ENCODE data around the gene KPNA4.
"Not testable (repeated sequence)": the region's sequence is repeated elsewhere in the genome, so short reads cannot be mapped to it uniquely, and the experiment has no call there.

KPNA4 gene, protein sequence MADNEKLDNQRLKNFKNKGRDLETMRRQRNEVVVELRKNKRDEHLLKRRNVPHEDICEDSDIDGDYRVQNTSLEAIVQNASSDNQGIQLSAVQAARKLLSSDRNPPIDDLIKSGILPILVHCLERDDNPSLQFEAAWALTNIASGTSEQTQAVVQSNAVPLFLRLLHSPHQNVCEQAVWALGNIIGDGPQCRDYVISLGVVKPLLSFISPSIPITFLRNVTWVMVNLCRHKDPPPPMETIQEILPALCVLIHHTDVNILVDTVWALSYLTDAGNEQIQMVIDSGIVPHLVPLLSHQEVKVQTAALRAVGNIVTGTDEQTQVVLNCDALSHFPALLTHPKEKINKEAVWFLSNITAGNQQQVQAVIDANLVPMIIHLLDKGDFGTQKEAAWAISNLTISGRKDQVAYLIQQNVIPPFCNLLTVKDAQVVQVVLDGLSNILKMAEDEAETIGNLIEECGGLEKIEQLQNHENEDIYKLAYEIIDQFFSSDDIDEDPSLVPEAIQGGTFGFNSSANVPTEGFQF

GRCh38 chr3:160565442-160566403 is at the start of gene KPNA4:
KPNA4 (minus strand) TSS chr3:160565571; CDS start chr3:160565282, 289 bp downstream.
- peak; percentile 97 for DNase-seq (ENCODE audit: low read depth)

DNA sequence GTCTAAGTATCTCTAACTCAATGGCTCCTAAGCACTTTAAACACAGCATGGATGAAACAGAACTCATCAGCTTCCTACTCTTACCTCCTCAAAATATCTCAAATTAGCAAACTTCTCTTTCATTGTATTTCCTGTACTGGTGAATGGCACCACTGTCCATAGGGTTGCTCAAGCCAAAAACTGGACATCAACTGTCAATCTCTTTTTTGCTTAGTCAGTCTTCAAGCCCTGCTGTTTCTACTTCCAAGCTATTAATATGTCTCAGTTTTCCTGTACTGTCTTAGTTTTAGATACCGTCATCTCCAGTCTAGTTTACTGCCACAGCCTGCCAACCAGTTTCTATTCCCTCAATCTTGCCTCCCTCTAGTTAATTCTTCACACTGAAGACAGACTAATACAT is 48.3 kb upstream of the KPNA4 start:
- no peak for DNase-seq (ENCODE audit: low read depth)

DNA sequence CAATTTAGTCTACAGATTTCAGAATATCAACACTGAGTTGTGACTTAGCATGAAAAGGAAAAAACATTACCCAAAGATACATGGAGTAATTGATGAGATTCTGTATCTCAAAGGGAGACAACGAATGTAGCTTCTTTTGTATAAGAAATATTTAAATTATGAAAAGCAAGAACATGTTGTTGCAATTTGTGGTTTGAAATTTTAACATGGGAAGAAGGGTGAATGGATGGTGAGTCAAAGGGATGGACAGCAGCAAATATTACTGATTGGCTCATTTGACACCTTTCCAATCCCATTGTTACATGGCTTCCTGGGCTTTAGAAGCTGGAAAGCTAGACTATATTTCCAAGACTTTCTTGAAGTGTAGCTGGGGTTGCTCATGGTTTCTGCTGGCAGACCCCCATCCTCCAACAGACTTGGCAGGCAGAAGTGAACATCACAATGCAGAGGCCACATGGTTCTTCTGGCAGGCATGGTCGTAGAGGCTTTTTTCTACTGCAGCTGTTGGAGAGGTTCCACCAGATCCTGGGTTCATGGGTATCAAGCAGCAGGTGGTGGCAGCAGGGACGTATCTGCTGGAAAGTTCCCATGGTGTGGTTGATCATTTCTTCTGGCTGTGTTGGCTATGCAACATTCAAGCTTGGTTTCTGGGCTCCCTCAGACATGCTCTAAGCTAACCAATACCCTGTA is 47.2 kb upstream of the KPNA4 start:
- no peak for DNase-seq (ENCODE audit: low read depth)

GRCh38 chr3:160611141-160611540 is 45.8 kb upstream of the KPNA4 start:
- no peak for DNase-seq (ENCODE audit: low read depth)

GRCh38 chr3:160608870-160609269 is 43.5 kb upstream of the KPNA4 start:
- DNase-seq (ENCODE audit: low read depth), result no peak

GRCh38 chr3:160607826-160608225 is 42.5 kb upstream of the KPNA4 start:
- DNase-seq (ENCODE audit: low read depth), result no peak

DNA sequence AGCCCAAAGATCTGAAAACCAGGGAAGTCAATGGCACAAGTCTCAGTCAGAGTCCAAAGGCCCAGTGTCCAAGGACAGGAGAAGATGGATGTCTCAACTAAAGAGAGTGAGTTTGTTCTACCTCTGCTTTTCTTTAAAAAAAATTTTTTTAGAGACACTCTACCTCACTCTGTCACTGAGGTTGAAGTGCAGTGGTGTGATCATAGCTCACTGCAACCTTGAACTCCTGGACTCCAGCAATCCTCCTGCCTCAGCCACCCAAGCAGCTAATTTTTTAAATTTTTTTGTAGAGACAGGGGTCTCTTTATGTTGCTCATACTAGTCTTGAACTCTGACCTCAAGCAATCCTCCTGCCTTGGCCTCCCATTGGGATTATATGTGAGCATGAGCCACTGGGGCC is 39.9 kb upstream of the KPNA4 start:
- DNase-seq (ENCODE audit: low read depth), result no peak

DNA sequence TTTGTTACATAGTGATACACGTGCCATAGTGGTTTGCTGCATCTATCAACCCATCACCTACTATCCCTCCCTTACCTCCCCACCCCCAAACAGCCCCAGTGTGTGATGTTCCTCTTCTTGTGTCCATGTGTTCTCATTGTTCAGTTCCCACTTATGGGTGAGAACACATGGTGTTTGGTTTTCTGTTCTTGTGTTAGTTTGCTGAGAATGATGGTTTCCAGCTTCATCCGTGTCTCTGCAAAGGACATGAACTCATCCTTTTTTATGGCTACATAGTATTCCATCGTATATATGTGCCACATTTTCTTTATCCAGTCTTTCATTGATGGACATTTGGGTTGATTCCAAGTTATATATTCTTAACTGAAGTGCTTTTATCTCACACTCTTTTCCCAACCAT is 38.5 kb upstream of the KPNA4 start:
- DNase-seq (ENCODE audit: low read depth), result not testable (repeated sequence)

DNA sequence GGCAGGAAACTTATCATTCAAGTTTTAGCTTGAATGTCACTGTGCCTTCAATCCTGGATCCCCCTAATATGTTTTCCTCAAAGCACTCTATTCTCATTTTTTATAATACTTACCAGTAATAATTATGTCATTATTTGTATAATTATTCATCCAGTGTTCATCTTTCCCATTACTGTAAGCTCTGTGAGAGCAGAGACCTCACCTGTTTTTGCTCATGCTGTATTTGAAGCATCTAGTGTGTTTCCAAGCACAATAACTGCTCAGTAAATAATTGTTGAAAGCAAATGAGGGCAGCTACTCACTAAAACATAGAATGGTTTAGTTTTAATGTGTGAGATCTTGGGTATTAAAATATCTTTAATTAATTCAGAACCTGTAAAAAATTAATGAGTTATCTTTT is 36.9 kb upstream of the KPNA4 start:
- DNase-seq (ENCODE audit: low read depth), result no peak

- no peak for DNase-seq (ENCODE audit: low read depth)
Measured at GRCh38 chr3:160601288-160601687, 35.9 kb upstream of the KPNA4 start.

DNA sequence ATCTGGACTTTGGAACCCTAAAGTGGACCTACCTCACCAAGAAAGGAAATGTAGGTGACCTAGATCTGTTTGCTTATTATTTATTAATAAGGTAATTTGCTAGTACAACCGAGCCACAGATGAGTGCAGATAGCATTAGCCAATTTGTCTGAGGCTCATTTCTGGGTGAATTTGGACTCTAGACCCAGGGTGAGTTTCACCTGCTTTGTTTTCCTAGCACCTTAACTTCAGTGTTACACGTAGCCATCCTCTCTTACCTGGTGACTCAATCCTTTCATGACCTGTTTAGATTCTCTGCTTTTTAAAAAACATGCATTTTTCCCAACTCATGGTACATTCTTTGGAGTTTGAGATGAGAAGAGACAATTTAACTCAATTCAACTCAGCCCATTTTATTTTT is 33.5 kb upstream of the KPNA4 start:
- no peak for DNase-seq (ENCODE audit: low read depth)

- no peak for DNase-seq (ENCODE audit: low read depth)
Measured at GRCh38 chr3:160588023-160588422, 22.7 kb upstream of the KPNA4 start.

DNA sequence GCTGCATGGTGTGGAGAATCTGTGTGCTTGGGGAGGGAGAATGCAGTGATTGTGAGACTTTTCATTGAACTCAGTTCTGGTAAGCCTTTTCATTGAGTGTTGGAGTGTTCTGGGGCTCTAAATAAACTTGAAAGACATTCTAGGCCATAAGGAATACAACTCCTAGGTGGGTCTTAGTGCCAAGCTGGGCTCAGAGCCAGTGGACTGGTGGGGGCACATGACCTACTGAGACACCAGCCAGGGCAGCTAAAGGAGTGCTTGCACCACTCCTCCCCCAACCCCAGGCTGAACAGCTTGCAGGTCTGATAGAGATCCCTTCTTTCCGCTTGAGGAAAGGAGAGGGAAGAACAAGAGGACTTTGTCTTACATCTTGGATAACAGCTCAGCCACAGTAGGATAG is 21.7 kb upstream of the KPNA4 start:
- no peak for DNase-seq (ENCODE audit: low read depth)

- DNase-seq (ENCODE audit: low read depth), result no peak
Measured at GRCh38 chr3:160586679-160587078, 21.3 kb upstream of the KPNA4 start.

DNA sequence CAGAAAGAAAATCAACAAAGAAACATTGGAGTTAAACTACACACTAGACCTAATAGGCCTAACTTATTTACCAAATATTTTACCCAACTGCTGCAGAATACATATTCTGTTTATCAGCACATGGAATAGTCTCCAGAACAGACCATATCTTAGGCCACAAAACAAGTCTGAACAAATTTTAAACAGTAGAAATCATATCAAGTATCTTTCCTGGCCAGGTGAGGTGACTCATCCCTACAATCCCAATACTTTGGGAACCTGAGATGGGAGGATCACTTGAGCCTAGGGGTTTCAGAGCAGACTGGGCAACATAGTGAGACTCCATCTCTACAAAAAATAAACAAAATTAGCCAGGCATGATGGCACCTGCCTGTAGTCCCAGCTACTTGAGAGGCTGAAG is 18.1 kb upstream of the KPNA4 start:
- DNase-seq (ENCODE audit: low read depth), result no peak

- DNase-seq (ENCODE audit: low read depth), result no peak
Measured at GRCh38 chr3:160580938-160581337, 15.6 kb upstream of the KPNA4 start.

DNA sequence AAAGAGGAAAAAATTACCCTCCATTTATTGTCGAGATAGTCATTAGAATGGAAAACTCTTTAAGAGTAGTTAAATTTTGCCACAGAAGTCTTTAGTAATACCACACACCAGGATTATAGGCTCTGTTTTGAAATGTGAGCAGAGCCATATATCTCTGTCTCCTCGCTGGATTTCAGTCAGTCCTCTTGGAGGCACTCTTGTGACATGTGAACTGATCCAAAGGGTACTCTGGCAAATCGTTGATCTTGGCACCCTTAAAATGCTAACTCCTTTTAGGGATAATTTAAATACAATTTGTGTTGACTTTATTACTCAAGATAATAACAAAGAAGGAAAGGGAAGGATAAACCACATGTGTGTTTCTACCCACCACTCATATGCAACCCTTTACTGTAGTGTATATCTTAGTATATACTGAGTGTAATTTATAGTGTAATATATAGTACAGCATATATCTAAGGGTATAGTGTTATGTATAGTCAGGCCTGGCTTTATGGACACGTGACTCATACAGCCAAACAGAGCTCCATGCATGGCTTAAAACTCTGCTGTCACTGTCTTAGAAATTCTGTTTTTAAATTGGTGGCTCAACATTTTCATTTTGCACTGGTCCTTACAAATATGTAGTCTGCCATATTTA is 12.3 kb upstream of the KPNA4 start:
- peak; percentile 15 for DNase-seq (ENCODE audit: low read depth)

GRCh38 chr3:160577093-160577492 is 11.7 kb upstream of the KPNA4 start:
- no peak for DNase-seq (ENCODE audit: low read depth)

DNA sequence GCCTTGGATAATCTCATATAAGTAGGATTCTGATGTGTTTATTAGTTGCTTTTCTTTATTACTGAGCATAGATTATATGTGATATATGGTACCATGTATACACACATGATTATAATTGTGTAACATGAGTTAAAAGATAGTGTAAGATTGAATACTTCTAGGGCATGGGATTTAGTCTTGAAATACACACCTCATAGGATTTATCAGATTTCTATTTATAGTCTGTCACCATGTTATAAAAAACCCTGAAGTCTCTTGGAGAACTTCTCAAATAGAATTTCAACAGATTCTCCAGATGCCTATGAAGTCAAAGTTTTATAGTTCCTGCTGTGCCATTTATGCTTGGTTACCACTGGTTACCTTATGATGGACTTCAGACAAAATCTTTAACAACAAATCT is 11.2 kb upstream of the KPNA4 start:
- no peak for DNase-seq (ENCODE audit: low read depth)

DNA sequence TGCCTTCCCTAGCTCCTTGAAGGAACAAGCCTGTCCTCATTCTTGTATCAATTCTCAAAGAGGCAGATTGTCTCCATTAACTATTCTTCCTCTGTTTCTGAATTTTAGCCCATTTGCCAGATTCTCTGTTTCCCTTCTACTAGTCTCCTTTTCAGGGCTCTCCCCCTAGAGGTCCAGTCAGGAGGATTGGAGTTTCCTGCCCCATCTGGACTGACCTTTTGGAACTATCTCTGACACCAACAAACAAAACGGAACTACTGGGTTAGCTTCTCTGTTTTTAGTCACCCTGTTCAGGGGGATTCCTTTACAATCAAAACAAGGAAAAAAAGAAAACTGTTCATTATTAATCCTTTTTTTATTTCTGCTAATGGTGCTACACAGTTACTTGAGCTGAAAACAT is 10.2 kb upstream of the KPNA4 start:
- DNase-seq (ENCODE audit: low read depth), result no peak

- no peak for DNase-seq (ENCODE audit: low read depth)
Measured at GRCh38 chr3:160574636-160575035, 9.3 kb upstream of the KPNA4 start.
